ENCODE measurements around the gene AASS.

Gene AASS

DNA sequence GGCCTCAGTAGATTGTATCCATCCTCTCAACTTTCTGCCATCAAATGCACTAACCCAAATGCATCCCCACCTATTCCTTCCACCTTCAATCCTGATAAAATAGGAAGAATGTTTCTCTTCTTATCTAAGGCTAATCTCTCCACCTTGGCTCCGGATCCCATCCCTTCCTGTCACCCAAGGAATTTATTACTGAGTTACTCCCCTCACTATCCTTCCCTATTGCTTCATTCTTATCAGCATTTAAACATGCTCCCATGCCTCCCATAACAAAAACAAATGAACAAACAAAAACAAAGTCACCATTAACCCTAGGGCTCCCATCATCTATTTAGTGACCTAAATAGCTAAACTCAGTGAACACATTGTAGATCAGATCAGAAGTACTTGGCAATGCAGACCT, 25.3 kb downstream of the AASS start:
- no peak for TF ChIP-seq FOXP2 (optimal IDR thresholded peaks at IDR 0.05; ENCODE audit: borderline replicate concordance, extremely low read depth, extremely low read length, insufficient read depth)
- TF ChIP-seq POLR2AphosphoS5 (IDR thresholded peaks at IDR 0.05; ENCODE audit: low read depth, low read length), result no peak
- TF ChIP-seq SIN3A (IDR thresholded peaks at IDR 0.05; ENCODE audit: borderline replicate concordance, insufficient read depth, low read length), result no peak

DNA sequence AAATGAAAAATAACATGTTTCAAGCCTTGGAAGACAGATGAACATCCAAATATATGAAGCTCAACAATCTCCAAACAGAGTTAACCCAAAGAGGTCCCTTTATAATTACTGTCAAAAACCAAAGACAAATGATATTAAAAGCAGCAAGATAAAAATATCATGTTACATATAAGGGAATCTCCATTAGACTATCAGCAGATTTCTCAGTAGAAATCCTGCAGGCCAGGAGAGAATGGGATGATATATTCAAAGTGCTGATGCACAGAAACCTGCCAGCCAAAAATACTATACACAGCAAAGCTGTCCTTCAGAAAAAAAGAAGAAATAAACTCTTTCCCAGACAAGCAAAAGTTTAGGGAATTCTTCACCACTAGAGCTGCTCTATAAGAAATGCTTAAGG, 41.0 kb downstream of the AASS start:
- TF ChIP-seq TAF1 (IDR thresholded peaks at IDR 0.05; ENCODE audit: borderline replicate concordance, insufficient read depth, low read length), result no peak
- TF ChIP-seq, protein P1, sequence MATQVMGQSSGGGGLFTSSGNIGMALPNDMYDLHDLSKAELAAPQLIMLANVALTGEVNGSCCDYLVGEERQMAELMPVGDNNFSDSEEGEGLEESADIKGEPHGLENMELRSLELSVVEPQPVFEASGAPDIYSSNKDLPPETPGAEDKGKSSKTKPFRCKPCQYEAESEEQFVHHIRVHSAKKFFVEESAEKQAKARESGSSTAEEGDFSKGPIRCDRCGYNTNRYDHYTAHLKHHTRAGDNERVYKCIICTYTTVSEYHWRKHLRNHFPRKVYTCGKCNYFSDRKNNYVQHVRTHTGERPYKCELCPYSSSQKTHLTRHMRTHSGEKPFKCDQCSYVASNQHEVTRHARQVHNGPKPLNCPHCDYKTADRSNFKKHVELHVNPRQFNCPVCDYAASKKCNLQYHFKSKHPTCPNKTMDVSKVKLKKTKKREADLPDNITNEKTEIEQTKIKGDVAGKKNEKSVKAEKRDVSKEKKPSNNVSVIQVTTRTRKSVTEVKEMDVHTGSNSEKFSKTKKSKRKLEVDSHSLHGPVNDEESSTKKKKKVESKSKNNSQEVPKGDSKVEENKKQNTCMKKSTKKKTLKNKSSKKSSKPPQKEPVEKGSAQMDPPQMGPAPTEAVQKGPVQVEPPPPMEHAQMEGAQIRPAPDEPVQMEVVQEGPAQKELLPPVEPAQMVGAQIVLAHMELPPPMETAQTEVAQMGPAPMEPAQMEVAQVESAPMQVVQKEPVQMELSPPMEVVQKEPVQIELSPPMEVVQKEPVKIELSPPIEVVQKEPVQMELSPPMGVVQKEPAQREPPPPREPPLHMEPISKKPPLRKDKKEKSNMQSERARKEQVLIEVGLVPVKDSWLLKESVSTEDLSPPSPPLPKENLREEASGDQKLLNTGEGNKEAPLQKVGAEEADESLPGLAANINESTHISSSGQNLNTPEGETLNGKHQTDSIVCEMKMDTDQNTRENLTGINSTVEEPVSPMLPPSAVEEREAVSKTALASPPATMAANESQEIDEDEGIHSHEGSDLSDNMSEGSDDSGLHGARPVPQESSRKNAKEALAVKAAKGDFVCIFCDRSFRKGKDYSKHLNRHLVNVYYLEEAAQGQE (IDR thresholded peaks at IDR 0.05; ENCODE audit: insufficient read depth in 1 of 2, low read depth in 2 of 2, low read length in 2 of 2), result no peak
- no peak for TF ChIP-seq SIN3A (IDR thresholded peaks at IDR 0.05; ENCODE audit: borderline replicate concordance, insufficient read depth, low read length)
- no peak for TF ChIP-seq POLR2AphosphoS5 (IDR thresholded peaks at IDR 0.05; ENCODE audit: low read depth, low read length)
- TF ChIP-seq FOXP2 (optimal IDR thresholded peaks at IDR 0.05; ENCODE audit: borderline replicate concordance, extremely low read depth, extremely low read length, insufficient read depth), result no peak

DNA sequence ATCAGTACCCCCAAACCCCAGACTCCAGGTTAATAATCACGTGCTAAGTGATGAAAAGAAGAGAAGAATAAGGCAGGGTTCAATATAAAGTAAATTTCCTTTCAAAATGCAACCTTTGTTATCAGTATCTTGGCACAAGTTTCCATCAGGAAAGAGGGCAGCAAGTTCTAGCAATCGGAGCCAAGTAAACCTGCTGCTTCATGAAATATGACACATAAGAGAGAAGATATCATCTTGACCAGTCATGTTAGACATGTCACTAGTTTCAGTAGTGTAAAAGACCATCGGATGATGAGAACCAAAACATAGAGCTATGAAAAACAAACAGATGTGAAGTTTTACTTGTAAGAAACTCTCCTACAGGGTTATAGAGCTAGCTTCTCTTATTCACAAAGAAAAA, 44.0 kb downstream of the AASS start:
- TF ChIP-seq TAF1 (IDR thresholded peaks at IDR 0.05; ENCODE audit: borderline replicate concordance, insufficient read depth, low read length), result no peak
- no peak for TF ChIP-seq FOXP2 (optimal IDR thresholded peaks at IDR 0.05; ENCODE audit: borderline replicate concordance, extremely low read depth, extremely low read length, insufficient read depth)
- TF ChIP-seq SIN3A (IDR thresholded peaks at IDR 0.05; ENCODE audit: borderline replicate concordance, insufficient read depth, low read length), result no peak
- no peak for TF ChIP-seq POLR2AphosphoS5 (IDR thresholded peaks at IDR 0.05; ENCODE audit: low read depth, low read length)
- TF ChIP-seq, protein P1 (IDR thresholded peaks at IDR 0.05; ENCODE audit: insufficient read depth in 1 of 2, low read depth in 2 of 2, low read length in 2 of 2), result no peak

DNA sequence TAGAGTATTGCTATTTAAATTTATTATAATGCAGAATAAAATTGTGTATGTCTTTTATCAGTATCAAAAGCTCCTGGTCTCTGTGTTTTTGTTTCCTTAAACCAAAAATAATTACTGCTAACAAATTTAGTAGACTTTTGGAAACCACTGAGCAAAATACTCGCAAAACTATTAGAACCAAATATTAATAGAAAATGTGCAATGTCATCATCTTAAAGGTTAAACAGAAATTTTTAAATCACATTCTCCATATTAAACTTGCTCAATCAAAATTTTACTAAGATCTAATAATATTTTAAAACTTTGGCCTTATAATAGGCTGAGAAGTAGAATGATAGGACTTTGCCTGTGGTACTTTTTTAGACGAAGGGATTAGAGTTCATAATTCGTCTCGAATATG, 48.4 kb downstream of the AASS start:
- TF ChIP-seq, protein P1 (IDR thresholded peaks at IDR 0.05; ENCODE audit: insufficient read depth in 1 of 2, low read depth in 2 of 2, low read length in 2 of 2), result no peak
- no peak for TF ChIP-seq POLR2AphosphoS5 (IDR thresholded peaks at IDR 0.05; ENCODE audit: low read depth, low read length)
- no peak for TF ChIP-seq FOXP2 (optimal IDR thresholded peaks at IDR 0.05; ENCODE audit: borderline replicate concordance, extremely low read depth, extremely low read length, insufficient read depth)
- TF ChIP-seq TAF1 (IDR thresholded peaks at IDR 0.05; ENCODE audit: borderline replicate concordance, insufficient read depth, low read length), result no peak
- TF ChIP-seq SIN3A (IDR thresholded peaks at IDR 0.05; ENCODE audit: borderline replicate concordance, insufficient read depth, low read length), result no peak

DNA sequence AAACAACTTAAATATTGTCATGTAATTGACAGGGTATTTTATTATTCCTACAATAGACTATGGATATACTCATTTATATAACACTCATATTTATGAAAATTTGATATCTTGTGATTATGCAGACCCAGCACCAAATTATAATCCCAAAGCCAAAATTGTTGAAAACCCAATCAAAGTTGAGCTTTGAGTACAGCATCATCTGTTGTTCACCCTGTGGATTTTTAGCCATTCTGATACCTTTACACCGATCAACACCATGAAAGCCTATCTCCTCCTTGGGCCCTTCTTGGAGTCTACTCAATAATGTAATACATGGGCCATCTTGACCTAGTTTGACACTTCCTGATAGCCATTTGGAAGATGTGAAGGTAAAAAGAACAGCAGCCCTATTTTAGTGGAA, 49.5 kb downstream of the AASS start:
- TF ChIP-seq, protein P1 (IDR thresholded peaks at IDR 0.05; ENCODE audit: insufficient read depth in 1 of 2, low read depth in 2 of 2, low read length in 2 of 2), result no peak
- TF ChIP-seq TAF1 (IDR thresholded peaks at IDR 0.05; ENCODE audit: borderline replicate concordance, insufficient read depth, low read length) (no peak), SIN3A (IDR thresholded peaks at IDR 0.05; ENCODE audit: borderline replicate concordance, insufficient read depth, low read length) (no peak), POLR2AphosphoS5 (IDR thresholded peaks at IDR 0.05; ENCODE audit: low read depth, low read length) (no peak), FOXP2 (optimal IDR thresholded peaks at IDR 0.05; ENCODE audit: borderline replicate concordance, extremely low read depth, extremely low read length, insufficient read depth) (no peak)
